Osteoblast (primary cell): ENCODE results near the gene PLCD3. TPM values are rescaled to one million over a fixed set of nuclear protein-coding genes. Genes with fewer than 3 reads are reported as not detected.
A peak's percentile ranks its signal among the peaks of the same experiment; 100 is the strongest.

Experiments used
- DNase-seq: peaks from one replicate; pipeline ENCODE4 v3.0.0; 2011; ENCODE audit warnings: low spot score, mixed read lengths; ENCODE audit not compliant: insufficient read length; ENCODE audit errors: missing footprints
- H2AFZ ChIP-seq: 2 replicates; pipeline ENCODE4 v1.6.0; 2011; ENCODE audit warnings: mild to moderate bottlenecking, low read length
- H3K27ac ChIP-seq: 2 replicates; pipeline ENCODE4 v1.5.1; 2011; ENCODE audit warnings: mild to moderate bottlenecking, low read depth, low read length, moderate library complexity
- H3K27me3 ChIP-seq: 2 replicates; pipeline ENCODE4 v1.6.0; 2012; ENCODE audit warnings: mild to moderate bottlenecking, control low read depth, inconsistent platforms, low read length, moderate library complexity; ENCODE audit not compliant: insufficient read depth
- H3K36me3 ChIP-seq: 2 replicates; pipeline ENCODE4 v1.5.1; 2011; ENCODE audit warnings: mild to moderate bottlenecking, low read length, control low read depth, moderate library complexity; ENCODE audit not compliant: insufficient read depth
- H3K4me1 ChIP-seq: 2 replicates; pipeline ENCODE4 v1.5.1; 2011; ENCODE audit warnings: mild to moderate bottlenecking, low read length, control low read depth, moderate library complexity; ENCODE audit not compliant: insufficient read depth
- H3K4me2 ChIP-seq: 2 replicates; pipeline ENCODE4 v1.6.0; 2011; ENCODE audit warnings: mild to moderate bottlenecking, low read length; ENCODE audit not compliant: insufficient read depth
- H3K4me3 ChIP-seq: fragments of 200-600 bp; sonication (generic); 3 replicates; pipeline ENCODE4 v1.5.1; 2012; ENCODE audit warnings: mild to moderate bottlenecking, low read length, inconsistent platforms; ENCODE audit not compliant: insufficient read depth
- H3K79me2 ChIP-seq: 2 replicates; pipeline ENCODE4 v1.6.0; 2012; ENCODE audit warnings: mild to moderate bottlenecking, low read length, control low read depth, inconsistent platforms; ENCODE audit not compliant: insufficient read depth
- H3K9me3 ChIP-seq: 2 replicates; pipeline ENCODE4 v1.5.1; 2011; ENCODE audit warnings: low read depth, low read length, control low read depth
- H4K20me1 ChIP-seq: 2 replicates; pipeline ENCODE4 v1.6.0; 2012; ENCODE audit warnings: mild to moderate bottlenecking, low read length, control low read depth; ENCODE audit not compliant: insufficient read depth
- total RNA-seq: library from RNA; depleted of rRNA; stranded (reverse); fragments of >200 nt; gene quantifications from 2 replicates; pipeline ENCODE4 v1.2.3, GENCODE V29; 2012
- TF ChIP-seq, protein P1 (sequence below): IDR thresholded peaks from 2 replicates; pipeline ENCODE4 v1.5.1; 2011; ENCODE audit warnings: mild to moderate bottlenecking, low read depth, low read length, moderate library complexity; ENCODE audit errors: extremely low read depth

PLCD3 gene
- total RNA-seq, 1 donor = 31.5 TPM

DNA sequence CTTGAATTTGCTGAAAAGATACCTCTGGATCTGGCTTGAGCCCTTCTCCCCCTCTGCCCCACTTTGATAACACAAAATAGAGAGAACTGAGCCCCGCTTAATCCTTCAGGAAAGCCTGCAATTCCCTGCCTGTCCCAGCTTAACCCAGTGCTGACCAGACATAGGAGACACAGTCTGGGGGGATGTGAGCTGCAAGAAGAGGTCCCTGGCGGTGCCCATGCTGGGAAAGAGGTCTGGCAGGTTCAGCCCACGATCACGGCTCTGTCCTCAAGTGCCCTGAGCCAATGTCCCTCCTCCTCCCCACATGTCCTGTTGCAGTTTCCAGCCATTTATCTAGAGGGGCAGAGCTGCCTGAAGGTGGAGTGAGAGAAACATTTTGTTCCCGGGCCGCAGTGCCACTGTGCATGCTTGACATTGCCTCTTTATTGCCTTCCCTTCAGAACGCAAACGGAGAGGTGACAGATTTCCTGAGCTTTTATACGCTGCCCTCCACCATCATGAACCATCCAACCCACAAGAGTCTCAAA lies 29.0 kb downstream of the PLCD3 start:
- H3K9me3 ChIP-seq = no peaks in the 10 kb centered on the region
- peaks cover 8% of the 10 kb centered on the region for H4K20me1 ChIP-seq
- H3K36me3 ChIP-seq = peaks cover 80% of the 10 kb centered on the region
- no peak overlapping the region for H3K4me2 ChIP-seq
- TF ChIP-seq, protein P1, sequence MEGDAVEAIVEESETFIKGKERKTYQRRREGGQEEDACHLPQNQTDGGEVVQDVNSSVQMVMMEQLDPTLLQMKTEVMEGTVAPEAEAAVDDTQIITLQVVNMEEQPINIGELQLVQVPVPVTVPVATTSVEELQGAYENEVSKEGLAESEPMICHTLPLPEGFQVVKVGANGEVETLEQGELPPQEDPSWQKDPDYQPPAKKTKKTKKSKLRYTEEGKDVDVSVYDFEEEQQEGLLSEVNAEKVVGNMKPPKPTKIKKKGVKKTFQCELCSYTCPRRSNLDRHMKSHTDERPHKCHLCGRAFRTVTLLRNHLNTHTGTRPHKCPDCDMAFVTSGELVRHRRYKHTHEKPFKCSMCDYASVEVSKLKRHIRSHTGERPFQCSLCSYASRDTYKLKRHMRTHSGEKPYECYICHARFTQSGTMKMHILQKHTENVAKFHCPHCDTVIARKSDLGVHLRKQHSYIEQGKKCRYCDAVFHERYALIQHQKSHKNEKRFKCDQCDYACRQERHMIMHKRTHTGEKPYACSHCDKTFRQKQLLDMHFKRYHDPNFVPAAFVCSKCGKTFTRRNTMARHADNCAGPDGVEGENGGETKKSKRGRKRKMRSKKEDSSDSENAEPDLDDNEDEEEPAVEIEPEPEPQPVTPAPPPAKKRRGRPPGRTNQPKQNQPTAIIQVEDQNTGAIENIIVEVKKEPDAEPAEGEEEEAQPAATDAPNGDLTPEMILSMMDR = no peak
- peaks cover 6% of the 10 kb centered on the region for H3K4me1 ChIP-seq
- DNase-seq = peak; percentile 46
- H3K27ac ChIP-seq = no peak overlapping the region
- no peaks in the 10 kb centered on the region for H3K27me3 ChIP-seq
- no peak overlapping the region for H2AFZ ChIP-seq
- peaks cover 10% of the 10 kb centered on the region for H3K79me2 ChIP-seq
- H3K4me3 ChIP-seq = no peak overlapping the region

DNA sequence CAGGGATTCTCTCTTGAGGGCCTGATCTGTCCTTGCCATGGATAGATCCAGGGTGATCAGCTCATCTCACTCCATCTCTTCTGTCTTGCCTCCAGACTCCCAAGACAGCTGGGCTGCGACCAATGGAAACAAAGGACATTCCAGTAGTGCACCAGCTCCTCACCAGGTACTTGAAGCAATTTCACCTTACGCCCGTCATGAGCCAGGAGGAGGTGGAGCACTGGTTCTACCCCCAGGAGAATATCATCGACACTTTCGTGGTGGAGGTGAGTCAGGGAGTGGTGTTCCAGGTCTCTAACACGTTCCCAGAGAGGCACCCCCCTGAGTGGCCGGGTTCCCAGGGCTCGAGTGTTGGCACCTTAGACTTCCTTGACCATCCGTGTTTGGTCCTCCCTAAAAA lies 29.5 kb downstream of the PLCD3 start:
- H3K4me3 ChIP-seq = no peak overlapping the region
- H3K4me1 ChIP-seq = peaks cover 6% of the 10 kb centered on the region
- no peaks in the 10 kb centered on the region for H3K9me3 ChIP-seq

DNA sequence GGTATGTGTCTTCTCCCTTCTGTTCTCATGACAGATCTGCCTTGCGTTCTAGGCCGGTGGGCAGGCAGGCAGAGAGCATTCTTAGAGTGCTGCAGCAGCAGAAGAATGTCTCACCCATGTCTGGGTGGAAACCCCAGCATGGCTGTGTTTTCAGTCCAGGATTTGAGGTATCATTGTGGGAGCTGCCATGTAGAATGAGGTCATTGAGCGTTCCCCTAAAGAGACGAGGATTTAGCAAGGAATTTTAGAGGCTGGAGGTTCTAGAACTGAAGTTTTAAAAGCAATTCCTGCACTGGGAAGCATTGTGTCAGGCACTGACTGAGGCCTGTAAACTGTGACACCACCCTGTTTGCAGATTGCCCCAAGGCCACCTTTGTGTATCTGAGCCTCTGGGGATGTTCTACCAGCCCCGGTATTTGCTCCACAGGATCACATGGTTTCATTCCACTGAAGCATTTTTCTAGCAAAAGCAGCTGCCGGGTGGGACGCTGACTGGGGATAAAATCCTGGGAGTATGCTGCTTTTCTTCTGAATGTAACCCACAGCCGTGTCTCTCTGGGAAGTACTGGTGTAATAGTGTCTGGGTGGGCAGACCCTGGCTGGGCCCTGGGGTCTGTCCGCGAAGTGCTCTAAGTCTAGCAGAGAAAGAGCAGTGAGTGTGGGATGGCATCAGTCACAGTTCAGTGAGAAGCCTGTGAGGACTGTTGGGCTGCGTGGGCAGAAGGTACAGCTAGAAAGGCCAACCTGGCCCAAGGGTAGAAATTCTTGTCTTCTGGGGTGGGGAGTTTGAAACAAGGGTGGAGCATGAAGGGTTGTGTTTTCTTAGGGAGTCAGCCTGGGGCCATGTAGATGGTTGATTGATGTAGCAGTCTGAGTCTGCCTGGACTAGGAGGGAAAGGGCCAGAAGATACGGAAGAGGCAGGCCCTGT lies 30.2 kb downstream of the PLCD3 start:
- Histone ChIP-seq H3K4me1 (peaks cover 6% of the 10 kb centered on the region), H4K20me1 (peaks cover 2% of the 10 kb centered on the region), H2AFZ (no peak overlapping the region), H3K4me3 (no peak overlapping the region), H3K4me2 (no peak overlapping the region), H3K36me3 (peaks cover 81% of the 10 kb centered on the region), H3K9me3 (no peaks in the 10 kb centered on the region), H3K27me3 (no peaks in the 10 kb centered on the region), H3K79me2 (peaks cover 16% of the 10 kb centered on the region), H3K27ac (no peak overlapping the region)
- peak; percentile 32 for DNase-seq
- TF ChIP-seq, protein P1 = no peak

More for the DNA sequence above, 29.5 kb downstream of the PLCD3 start:
- TF ChIP-seq, protein P1 = no peak
- no peak overlapping the region for H3K27ac ChIP-seq
- no peaks in the 10 kb centered on the region for H3K27me3 ChIP-seq
- peak; percentile 55 for DNase-seq
- H3K4me2 ChIP-seq = no peak overlapping the region
- no peak overlapping the region for H2AFZ ChIP-seq
- peaks cover 80% of the 10 kb centered on the region for H3K36me3 ChIP-seq
- H4K20me1 ChIP-seq = peaks cover 8% of the 10 kb centered on the region
- H3K79me2 ChIP-seq = peaks cover 15% of the 10 kb centered on the region

DNA sequence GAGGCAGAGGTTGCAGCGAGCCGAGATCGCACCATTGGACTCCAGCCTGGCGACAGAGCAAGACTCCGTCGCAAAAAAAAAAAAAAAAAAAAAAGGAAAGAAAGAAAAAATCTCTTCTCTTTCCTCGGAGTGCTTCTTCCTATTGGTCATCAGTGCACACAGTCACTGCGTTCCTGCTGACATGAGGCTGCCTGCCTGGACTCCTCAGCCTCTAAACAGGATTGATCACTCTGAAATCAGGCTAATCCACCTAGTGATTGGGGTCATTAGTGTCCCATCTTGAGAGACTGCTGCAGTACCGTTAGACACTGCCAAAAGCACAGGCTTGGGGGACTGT lies 30.8 kb downstream of the PLCD3 start:
- H3K4me2 ChIP-seq = no peak overlapping the region
- H3K4me1 ChIP-seq = peaks cover 6% of the 10 kb centered on the region
- H3K4me3 ChIP-seq = no peak overlapping the region
- H3K27me3 ChIP-seq = no peaks in the 10 kb centered on the region
- H3K79me2 ChIP-seq = peaks cover 16% of the 10 kb centered on the region
- H4K20me1 ChIP-seq = peaks cover 2% of the 10 kb centered on the region
- TF ChIP-seq, protein P1 = no peak
- no peak overlapping the region for H3K27ac ChIP-seq
- H3K36me3 ChIP-seq = peaks cover 81% of the 10 kb centered on the region
- no peaks in the 10 kb centered on the region for H3K9me3 ChIP-seq
- DNase-seq = peak; percentile 39
- no peak overlapping the region for H2AFZ ChIP-seq
